ENCODE results near the gene CENPP.

DNA sequence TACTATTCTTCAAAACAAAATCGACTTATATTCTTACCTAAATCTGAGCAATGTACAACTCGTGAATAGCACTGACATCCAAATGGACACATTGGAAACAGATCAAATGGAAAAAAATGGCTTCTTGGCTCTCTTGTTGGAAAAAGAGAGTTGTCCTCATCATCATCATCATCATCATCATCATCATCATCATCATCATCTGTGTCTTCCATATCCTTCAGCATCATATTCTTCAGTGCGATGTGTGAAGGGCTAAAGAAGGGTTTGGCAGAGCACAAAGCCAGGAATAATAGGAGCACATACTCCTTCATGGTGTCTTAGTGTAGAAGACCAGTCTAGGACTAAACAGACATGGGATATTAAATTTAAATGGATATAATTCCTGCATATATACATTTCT, 148.8 kb downstream of the CENPP start:
- TF ChIP-seq, protein P1, sequence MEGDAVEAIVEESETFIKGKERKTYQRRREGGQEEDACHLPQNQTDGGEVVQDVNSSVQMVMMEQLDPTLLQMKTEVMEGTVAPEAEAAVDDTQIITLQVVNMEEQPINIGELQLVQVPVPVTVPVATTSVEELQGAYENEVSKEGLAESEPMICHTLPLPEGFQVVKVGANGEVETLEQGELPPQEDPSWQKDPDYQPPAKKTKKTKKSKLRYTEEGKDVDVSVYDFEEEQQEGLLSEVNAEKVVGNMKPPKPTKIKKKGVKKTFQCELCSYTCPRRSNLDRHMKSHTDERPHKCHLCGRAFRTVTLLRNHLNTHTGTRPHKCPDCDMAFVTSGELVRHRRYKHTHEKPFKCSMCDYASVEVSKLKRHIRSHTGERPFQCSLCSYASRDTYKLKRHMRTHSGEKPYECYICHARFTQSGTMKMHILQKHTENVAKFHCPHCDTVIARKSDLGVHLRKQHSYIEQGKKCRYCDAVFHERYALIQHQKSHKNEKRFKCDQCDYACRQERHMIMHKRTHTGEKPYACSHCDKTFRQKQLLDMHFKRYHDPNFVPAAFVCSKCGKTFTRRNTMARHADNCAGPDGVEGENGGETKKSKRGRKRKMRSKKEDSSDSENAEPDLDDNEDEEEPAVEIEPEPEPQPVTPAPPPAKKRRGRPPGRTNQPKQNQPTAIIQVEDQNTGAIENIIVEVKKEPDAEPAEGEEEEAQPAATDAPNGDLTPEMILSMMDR (conservative IDR thresholded peaks at IDR 0.05; ENCODE audit: low read depth, low read length) = no peak
- TF ChIP-seq EZH2 (IDR thresholded peaks at IDR 0.05; ENCODE audit: low read length, unreplicated experiment) = no peak

Measured in PC-3 (cell line).